Testis (tissue), 2 donors: ENCODE measurements around the gene SYNDIG1.

Source experiments
- POLR2A ChIP-seq: fragments of 450-650 bp; IDR thresholded peaks from one replicate; pipeline ENCODE4 v1.6.1; 2017; ENCODE audit warnings: antibody characterized with exemption, mild to moderate bottlenecking, moderate library complexity
- TF ChIP-seq, protein P1 (sequence below), 3 experiments: fragments of 450-650 bp in 2 of 3; fragments of 200-600 bp in 1 of 3; sonication (generic) in 1 of 3; IDR thresholded peaks; one replicate each; pipeline ENCODE4 v1.5.1; 2016 to 2019; ENCODE audit warnings: antibody characterized with exemption in 3 of 3, mild to moderate bottlenecking in 2 of 3, moderate library complexity in 1 of 3

DNA sequence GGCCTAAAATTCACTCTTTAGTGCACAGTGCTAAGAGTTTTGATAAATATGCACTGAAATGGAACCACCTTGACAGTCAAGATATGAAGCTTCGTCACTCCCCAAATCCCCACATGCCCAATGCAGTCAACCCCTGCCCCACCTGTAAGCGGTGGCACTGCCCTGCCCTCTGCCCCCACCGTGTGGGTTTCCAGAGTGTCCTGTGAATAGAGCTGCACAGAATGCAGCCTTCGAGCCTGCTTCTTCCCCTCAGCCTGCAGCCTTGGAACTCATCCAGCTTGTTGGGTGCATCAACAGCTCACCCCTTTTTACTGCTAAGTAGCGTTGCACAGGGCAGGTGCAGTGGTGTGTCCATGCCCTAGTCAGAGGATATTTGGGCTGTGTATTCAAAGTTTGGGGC, 216.3 kb downstream of the SYNDIG1 start:
- TF ChIP-seq, protein P1, sequence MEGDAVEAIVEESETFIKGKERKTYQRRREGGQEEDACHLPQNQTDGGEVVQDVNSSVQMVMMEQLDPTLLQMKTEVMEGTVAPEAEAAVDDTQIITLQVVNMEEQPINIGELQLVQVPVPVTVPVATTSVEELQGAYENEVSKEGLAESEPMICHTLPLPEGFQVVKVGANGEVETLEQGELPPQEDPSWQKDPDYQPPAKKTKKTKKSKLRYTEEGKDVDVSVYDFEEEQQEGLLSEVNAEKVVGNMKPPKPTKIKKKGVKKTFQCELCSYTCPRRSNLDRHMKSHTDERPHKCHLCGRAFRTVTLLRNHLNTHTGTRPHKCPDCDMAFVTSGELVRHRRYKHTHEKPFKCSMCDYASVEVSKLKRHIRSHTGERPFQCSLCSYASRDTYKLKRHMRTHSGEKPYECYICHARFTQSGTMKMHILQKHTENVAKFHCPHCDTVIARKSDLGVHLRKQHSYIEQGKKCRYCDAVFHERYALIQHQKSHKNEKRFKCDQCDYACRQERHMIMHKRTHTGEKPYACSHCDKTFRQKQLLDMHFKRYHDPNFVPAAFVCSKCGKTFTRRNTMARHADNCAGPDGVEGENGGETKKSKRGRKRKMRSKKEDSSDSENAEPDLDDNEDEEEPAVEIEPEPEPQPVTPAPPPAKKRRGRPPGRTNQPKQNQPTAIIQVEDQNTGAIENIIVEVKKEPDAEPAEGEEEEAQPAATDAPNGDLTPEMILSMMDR (IDR thresholded peaks at IDR 0.05) = no peak
- no peak for TF ChIP-seq POLR2A
